ENCODE data around the gene GALNT16.

DNA sequence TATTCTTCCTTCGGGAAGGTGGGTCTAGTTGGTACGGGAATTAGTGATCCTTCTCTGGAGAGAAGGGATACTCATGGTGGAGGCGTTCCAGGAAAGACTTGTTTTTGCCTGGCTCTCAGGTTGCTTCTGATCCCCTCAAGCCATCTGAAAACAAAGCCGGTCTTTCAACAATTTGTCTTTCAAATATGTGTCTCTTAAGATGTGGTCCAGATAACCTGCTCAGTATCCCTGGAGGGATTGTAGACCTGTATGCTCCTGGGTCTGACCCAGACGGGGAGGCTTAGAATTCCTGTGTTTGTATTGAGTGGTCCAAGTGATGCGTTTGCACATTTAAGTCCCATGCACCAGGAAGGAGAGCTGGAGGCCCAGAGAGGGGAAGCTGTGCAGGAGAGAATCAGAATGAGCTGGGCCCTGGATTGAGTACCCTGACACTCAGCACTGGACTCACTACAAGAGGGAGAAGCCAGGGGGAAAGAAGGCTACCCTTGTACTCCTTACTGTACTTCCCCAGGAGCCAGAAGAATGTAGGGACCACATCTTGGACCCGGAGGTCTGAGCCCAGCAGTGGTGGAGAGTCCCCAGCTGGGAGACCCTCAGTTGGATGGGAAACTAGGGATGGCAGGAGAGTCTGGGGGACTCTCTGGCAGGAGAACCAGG lies 97.7 kb downstream of the GALNT16 start:
- TF ChIP-seq POLR2AphosphoS5 (IDR thresholded peaks at IDR 0.05; ENCODE audit: low read depth, low read length) (no peak), POLR2A (IDR thresholded peaks at IDR 0.05; ENCODE audit: low read depth, low read length) (no peak), TAF1 (IDR thresholded peaks at IDR 0.05; ENCODE audit: low read depth, low read length) (no peak), SPI1 (IDR thresholded peaks at IDR 0.05; ENCODE audit: low read depth, low read length) (no peak), POU2F2 (IDR thresholded peaks at IDR 0.05; ENCODE audit: low read depth, low read length) (no peak)
